ENCODE measurements around the gene GPRC5D. TPM values are rescaled to one million over a fixed set of nuclear protein-coding genes. Genes with fewer than 3 reads are reported as not detected.
A peak's percentile ranks its signal among the peaks of the same experiment; 100 is the strongest.

Gene GPRC5D
- total and polyA plus RNA-seq, 8 donors, result 0.18 TPM; not detected in 7

DNA sequence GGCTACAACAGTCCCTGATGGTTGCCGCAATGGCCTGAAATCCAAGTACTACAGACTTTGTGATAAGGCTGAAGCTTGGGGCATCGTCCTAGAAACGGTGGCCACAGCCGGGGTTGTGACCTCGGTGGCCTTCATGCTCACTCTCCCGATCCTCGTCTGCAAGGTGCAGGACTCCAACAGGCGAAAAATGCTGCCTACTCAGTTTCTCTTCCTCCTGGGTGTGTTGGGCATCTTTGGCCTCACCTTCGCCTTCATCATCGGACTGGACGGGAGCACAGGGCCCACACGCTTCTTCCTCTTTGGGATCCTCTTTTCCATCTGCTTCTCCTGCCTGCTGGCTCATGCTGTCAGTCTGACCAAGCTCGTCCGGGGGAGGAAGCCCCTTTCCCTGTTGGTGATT, 43.7 kb downstream of the GPRC5D start:
- H3K27ac ChIP-seq, result no peak overlapping the region
- WGBS, 5 donors, result 83 to 92% (median 88%) methylated on average over 14 of the region's 14 CpGs
- no peaks in the 10 kb centered on the region for H3K27me3 ChIP-seq
- no peak overlapping the region for H3K4me3 ChIP-seq
- TF ChIP-seq EP300 (IDR thresholded peaks at IDR 0.05) (no peak), POLR2AphosphoS5 (IDR thresholded peaks at IDR 0.05) (no peak), POLR2A (IDR thresholded peaks at IDR 0.05) (no peak)
- TF ChIP-seq, protein P1, sequence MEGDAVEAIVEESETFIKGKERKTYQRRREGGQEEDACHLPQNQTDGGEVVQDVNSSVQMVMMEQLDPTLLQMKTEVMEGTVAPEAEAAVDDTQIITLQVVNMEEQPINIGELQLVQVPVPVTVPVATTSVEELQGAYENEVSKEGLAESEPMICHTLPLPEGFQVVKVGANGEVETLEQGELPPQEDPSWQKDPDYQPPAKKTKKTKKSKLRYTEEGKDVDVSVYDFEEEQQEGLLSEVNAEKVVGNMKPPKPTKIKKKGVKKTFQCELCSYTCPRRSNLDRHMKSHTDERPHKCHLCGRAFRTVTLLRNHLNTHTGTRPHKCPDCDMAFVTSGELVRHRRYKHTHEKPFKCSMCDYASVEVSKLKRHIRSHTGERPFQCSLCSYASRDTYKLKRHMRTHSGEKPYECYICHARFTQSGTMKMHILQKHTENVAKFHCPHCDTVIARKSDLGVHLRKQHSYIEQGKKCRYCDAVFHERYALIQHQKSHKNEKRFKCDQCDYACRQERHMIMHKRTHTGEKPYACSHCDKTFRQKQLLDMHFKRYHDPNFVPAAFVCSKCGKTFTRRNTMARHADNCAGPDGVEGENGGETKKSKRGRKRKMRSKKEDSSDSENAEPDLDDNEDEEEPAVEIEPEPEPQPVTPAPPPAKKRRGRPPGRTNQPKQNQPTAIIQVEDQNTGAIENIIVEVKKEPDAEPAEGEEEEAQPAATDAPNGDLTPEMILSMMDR (IDR thresholded peaks at IDR 0.05), result no peak
- intact Hi-C loops (cut with DNase I; ENCODE audit: low total_unique reads), result no loop called here
- peaks cover 4 to 36% (median 11%) of the 10 kb centered on the region in 4 donors for H3K4me1 ChIP-seq
- H3K9me3 ChIP-seq, result no peaks in the 10 kb centered on the region
- no peak for DNase-seq
- H3K36me3 ChIP-seq, result peaks cover 0 to 58% (median 25%) of the 10 kb centered on the region in 4 donors

DNA sequence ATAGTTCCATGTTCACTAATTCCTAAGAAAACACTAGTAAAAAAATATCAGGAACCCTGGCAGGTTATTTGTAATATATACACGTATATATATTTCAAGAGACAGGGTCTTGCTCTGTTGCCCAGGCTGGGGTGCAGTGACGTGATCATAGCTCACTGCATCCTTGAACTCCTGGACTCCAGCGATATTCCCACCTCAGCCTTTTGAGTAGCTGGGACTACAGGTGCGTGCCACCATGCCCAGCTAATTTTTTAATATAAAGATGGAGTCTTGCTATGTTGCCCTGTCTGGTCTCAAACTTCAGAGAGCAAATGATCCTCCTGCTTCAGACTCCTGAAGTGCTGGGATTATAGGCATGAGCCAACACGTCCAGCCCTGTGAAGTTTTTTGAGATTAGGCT, 44.4 kb downstream of the GPRC5D start:
- intact Hi-C loops (cut with DNase I; ENCODE audit: low total_unique reads), result no loop called here
- WGBS, 5 donors, result 80 to 89% (median 83%) methylated on average over 5 of the region's 5 CpGs
- H3K36me3 ChIP-seq, result peaks cover 0 to 51% (median 20%) of the 10 kb centered on the region in 4 donors
- no peak for DNase-seq
- H3K27me3 ChIP-seq, result no peaks in the 10 kb centered on the region
- H3K9me3 ChIP-seq, result no peaks in the 10 kb centered on the region
- peaks cover 4 to 43% (median 12%) of the 10 kb centered on the region in 4 donors for H3K4me1 ChIP-seq
- no peak for TF ChIP-seq POLR2AphosphoS5 (IDR thresholded peaks at IDR 0.05)
- no peak for TF ChIP-seq POLR2A (IDR thresholded peaks at IDR 0.05)
- TF ChIP-seq EP300 (IDR thresholded peaks at IDR 0.05), result no peak
- TF ChIP-seq, protein P1 (IDR thresholded peaks at IDR 0.05), result no peak
- H3K27ac ChIP-seq, result no peak overlapping the region
- H3K4me3 ChIP-seq, result no peak overlapping the region

DNA sequence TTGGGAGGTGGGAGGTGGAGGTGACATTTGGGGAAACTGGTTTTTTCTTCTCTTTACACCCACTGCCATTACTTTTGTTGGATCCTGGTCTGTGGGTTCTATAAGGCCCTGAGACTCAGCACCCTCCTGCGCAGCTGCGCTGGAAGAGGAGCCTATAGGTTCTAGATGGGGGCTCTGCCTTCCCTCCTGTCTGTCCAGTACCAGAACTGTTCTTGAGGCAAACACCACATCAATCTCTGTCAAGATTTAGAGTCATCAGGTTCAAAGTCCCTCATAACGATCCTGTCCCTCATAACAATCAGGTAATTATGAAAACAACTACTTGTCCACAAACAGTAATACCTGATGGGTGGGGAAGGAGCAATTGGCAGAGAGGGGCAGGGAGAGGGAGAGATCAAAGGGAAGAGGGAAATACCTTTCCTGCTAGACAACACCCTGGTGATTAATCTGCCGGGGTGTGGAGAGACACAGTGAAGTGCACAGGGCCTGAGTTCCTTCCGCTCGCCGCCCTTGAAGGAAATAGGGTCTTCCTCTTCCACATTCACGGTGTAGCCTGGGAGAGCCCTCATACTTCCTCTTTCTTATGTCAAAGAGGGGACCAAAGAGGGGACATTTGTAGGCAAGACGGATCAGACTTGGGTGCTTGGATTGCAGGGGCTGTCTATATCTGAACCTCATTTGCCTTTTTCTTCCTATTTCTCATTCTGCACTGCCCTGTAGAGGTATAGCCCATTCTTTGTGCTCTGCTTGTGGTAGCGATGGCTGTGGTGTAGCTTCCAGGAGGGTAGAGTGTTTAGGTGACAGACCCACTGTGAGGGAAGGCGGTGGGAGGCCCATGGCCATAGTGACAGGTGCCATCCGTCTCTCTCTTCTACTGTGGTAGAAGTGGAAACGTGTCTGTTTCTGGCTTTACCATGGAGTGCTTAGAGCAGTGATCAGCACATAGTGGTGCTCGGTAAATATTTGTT, 48.0 kb downstream of the GPRC5D start:
- DNase-seq, result peak in 1 of 2 donors; percentile 60
- H3K27ac ChIP-seq, result peak overlapping the region in 2 of 5 donors; percentile 17 to 26
- intact Hi-C loops (cut with DNase I; ENCODE audit: low total_unique reads), result no loop called here
- TF ChIP-seq POLR2AphosphoS5 (IDR thresholded peaks at IDR 0.05) (no peak), POLR2A (IDR thresholded peaks at IDR 0.05) (no peak), EP300 (IDR thresholded peaks at IDR 0.05) (no peak)
- TF ChIP-seq, protein P1 (IDR thresholded peaks at IDR 0.05), result no peak
- H3K4me1 ChIP-seq, result peaks cover 0 to 58% (median 18%) of the 10 kb centered on the region in 4 donors
- H3K9me3 ChIP-seq, result no peaks in the 10 kb centered on the region
- WGBS, 5 donors, result 64 to 77% (median 73%) methylated on average over 14 of the region's 14 CpGs
- H3K27me3 ChIP-seq, result no peaks in the 10 kb centered on the region
- H3K4me3 ChIP-seq, result no peak overlapping the region
- H3K36me3 ChIP-seq, result peaks cover 0 to 19% (median 5%) of the 10 kb centered on the region in 4 donors

DNA sequence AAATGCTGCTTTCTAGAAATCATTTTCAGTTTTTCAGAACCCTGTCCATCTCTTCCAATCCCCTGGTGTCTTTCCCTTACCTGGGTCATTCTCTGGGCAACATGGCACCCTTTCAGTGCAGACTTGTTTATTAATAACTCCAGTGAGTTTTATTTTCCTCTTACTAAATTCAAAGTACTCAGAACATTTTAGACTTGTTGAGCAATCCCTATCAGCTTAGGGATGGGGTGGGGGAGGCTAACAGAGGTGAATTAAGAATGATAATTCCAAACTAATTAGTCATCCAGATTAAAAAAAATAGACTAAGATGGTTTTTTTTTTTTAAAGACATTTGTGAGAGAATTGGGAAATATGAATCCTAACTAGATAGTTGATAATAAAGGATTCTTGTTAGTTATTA, 49.9 kb downstream of the GPRC5D start:
- TF ChIP-seq, protein P1 (IDR thresholded peaks at IDR 0.05), result no peak
- TF ChIP-seq EP300 (IDR thresholded peaks at IDR 0.05) (no peak), POLR2A (IDR thresholded peaks at IDR 0.05) (no peak), POLR2AphosphoS5 (IDR thresholded peaks at IDR 0.05) (no peak)
- peaks cover 0 to 3% (median 0%) of the 10 kb centered on the region in 4 donors for H3K36me3 ChIP-seq
- no peaks in the 10 kb centered on the region for H3K27me3 ChIP-seq
- no peaks in the 10 kb centered on the region for H3K9me3 ChIP-seq
- no peak for DNase-seq
- intact Hi-C loops (cut with DNase I; ENCODE audit: low total_unique reads), result no loop called here
- H3K4me1 ChIP-seq, result peaks cover 0 to 69% (median 18%) of the 10 kb centered on the region in 4 donors
- H3K4me3 ChIP-seq, result no peak overlapping the region
- peak overlapping the region in 4 of 5 donors; percentile 23 to 75 (median 66) for H3K27ac ChIP-seq
